Limb (tissue), 2 donors: Measurements from ENCODE around the gene HSPA14.
A peak's percentile ranks its signal among the peaks of the same experiment; 100 is the strongest.
"Not testable (repeated sequence)": the region's sequence is repeated elsewhere in the genome, so short reads cannot be mapped to it uniquely, and the experiment has no call there.

Source experiments
- DNase-seq, 2 donors: peaks; one replicate each; pipeline ENCODE4 v3.0.0-alpha.2; 2016; ENCODE audit errors: extremely low spot score in 2 of 2

The HSPA14 gene

GRCh38 chr10:14837003-14837756 lies 926 bp upstream of the HSPA14 start:
- peak in 1 of 2 donors; percentile 14 for DNase-seq

GRCh38 chr10:14838582-14839304 lies 637 bp downstream of the HSPA14 start:
- DNase-seq, result peak; percentile 25 to 82

GRCh38 chr10:14839305-14839695 lies 1.2 kb downstream of the HSPA14 start:
- DNase-seq, result no peak

GRCh38 chr10:14840178-14840577 lies 2.1 kb downstream of the HSPA14 start:
- DNase-seq, result no peak

GRCh38 chr10:14843327-14843988 lies 5.4 kb downstream of the HSPA14 start:
- no peak for DNase-seq

GRCh38 chr10:14844948-14845347 lies 6.8 kb downstream of the HSPA14 start:
- DNase-seq, result no peak

- no peak for DNase-seq
Observed at GRCh38 chr10:14852236-14852635, 14.1 kb downstream of the HSPA14 start.

GRCh38 chr10:14855453-14855852 lies 17.3 kb downstream of the HSPA14 start:
- DNase-seq, result no peak

- no peak for DNase-seq
Observed at GRCh38 chr10:14858338-14858960, 20.3 kb downstream of the HSPA14 start.

GRCh38 chr10:14859043-14859442 lies 20.9 kb downstream of the HSPA14 start:
- no peak for DNase-seq

GRCh38 chr10:14859775-14860174 lies 21.7 kb downstream of the HSPA14 start:
- DNase-seq, result no peak

GRCh38 chr10:14860791-14861190 lies 22.7 kb downstream of the HSPA14 start:
- no peak for DNase-seq

GRCh38 chr10:14864466-14864865 lies 26.4 kb downstream of the HSPA14 start:
- not testable (repeated sequence) for DNase-seq

- DNase-seq, result not testable (repeated sequence)
Observed at GRCh38 chr10:14864871-14865270, 26.8 kb downstream of the HSPA14 start.

GRCh38 chr10:14873090-14873760 lies 35.1 kb downstream of the HSPA14 start:
- no peak for DNase-seq

GRCh38 chr10:14875941-14876340 lies 37.8 kb downstream of the HSPA14 start:
- no peak for DNase-seq

- DNase-seq, result no peak
Observed at GRCh38 chr10:14876764-14877163, 38.7 kb downstream of the HSPA14 start.

- DNase-seq, result peak; percentile 95 to 99
Observed at GRCh38 chr10:14878266-14879123, 40.4 kb downstream of the HSPA14 start, which contains the start of gene SUV39H2. SUV39H2 (plus strand) TSS chr10:14878866; CDS start chr10:14878889, 23 bp downstream.

GRCh38 chr10:14879124-14879927 lies 41.2 kb downstream of the HSPA14 start:
- DNase-seq, result peak in 1 of 2 donors; percentile 2

- no peak for DNase-seq
Observed at GRCh38 chr10:14879928-14880193, 41.8 kb downstream of the HSPA14 start.
